ENCODE measurements around the gene ZRANB3. TPM values are rescaled to one million over a fixed set of nuclear protein-coding genes. Genes with fewer than 3 reads are reported as not detected.

Gene ZRANB3
- total and polyA plus RNA-seq, 12 donors: 0.66 to 5.7 (median 2.2) TPM

- no peak for DNase-seq
- peaks cover 0 to 99% (median 52%) of the 10 kb centered on the region in 9 donors for H3K36me3 ChIP-seq
- H3K27ac ChIP-seq: no peak overlapping the region
- H3K4me3 ChIP-seq: no peak overlapping the region
- intact Hi-C loops (cut with DNase I): loop anchor here in 1 of 10 donors (5.0 kb wide), 1 partner anchor 48 kb away; no protein-coding TSS in a partner anchor
- H3K27me3 ChIP-seq: no peaks in the 10 kb centered on the region
- ATAC-seq: no peak
- 94 to 95% methylated on average over 11 of the region's 11 CpGs for WGBS, 2 donors
- no peaks in the 10 kb centered on the region for H3K9me3 ChIP-seq
- no peaks in the 10 kb centered on the region for H3K4me1 ChIP-seq
- TF ChIP-seq, protein P1, sequence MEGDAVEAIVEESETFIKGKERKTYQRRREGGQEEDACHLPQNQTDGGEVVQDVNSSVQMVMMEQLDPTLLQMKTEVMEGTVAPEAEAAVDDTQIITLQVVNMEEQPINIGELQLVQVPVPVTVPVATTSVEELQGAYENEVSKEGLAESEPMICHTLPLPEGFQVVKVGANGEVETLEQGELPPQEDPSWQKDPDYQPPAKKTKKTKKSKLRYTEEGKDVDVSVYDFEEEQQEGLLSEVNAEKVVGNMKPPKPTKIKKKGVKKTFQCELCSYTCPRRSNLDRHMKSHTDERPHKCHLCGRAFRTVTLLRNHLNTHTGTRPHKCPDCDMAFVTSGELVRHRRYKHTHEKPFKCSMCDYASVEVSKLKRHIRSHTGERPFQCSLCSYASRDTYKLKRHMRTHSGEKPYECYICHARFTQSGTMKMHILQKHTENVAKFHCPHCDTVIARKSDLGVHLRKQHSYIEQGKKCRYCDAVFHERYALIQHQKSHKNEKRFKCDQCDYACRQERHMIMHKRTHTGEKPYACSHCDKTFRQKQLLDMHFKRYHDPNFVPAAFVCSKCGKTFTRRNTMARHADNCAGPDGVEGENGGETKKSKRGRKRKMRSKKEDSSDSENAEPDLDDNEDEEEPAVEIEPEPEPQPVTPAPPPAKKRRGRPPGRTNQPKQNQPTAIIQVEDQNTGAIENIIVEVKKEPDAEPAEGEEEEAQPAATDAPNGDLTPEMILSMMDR (IDR thresholded peaks at IDR 0.05): no peak
Measured at GRCh38 chr2:135169900-135170753, 360.9 kb downstream of the ZRANB3 start.

- TF ChIP-seq, protein P1 (IDR thresholded peaks at IDR 0.05): no peak
- H3K27ac ChIP-seq: no peak overlapping the region
- no peak overlapping the region for H3K4me3 ChIP-seq
- H3K4me1 ChIP-seq: no peaks in the 10 kb centered on the region
- WGBS, 2 donors: 87% methylated on average over 11 of the region's 11 CpGs
- H3K36me3 ChIP-seq: peaks cover 0 to 100% (median 64%) of the 10 kb centered on the region in 9 donors
- H3K9me3 ChIP-seq: no peaks in the 10 kb centered on the region
- intact Hi-C loops (cut with DNase I): no loop called here
- ATAC-seq (no peak), DNase-seq (no peak)
- H3K27me3 ChIP-seq: no peaks in the 10 kb centered on the region
Measured at GRCh38 chr2:135168204-135168856, 362.7 kb downstream of the ZRANB3 start.

GRCh38 chr2:135167273-135167672 lies 363.7 kb downstream of the ZRANB3 start:
- intact Hi-C loops (cut with DNase I): no loop called here
- DNase-seq (no peak), ATAC-seq (no peak)
- no peaks in the 10 kb centered on the region for H3K4me1 ChIP-seq
- peaks cover 0 to 100% (median 74%) of the 10 kb centered on the region in 9 donors for H3K36me3 ChIP-seq
- H3K9me3 ChIP-seq: no peaks in the 10 kb centered on the region
- no peak overlapping the region for H3K27ac ChIP-seq
- no peak overlapping the region for H3K4me3 ChIP-seq
- TF ChIP-seq, protein P1 (IDR thresholded peaks at IDR 0.05): no peak
- no peaks in the 10 kb centered on the region for H3K27me3 ChIP-seq
- 97 to 100% methylated on average over 1 of the region's 1 CpG for WGBS, 2 donors

DNA sequence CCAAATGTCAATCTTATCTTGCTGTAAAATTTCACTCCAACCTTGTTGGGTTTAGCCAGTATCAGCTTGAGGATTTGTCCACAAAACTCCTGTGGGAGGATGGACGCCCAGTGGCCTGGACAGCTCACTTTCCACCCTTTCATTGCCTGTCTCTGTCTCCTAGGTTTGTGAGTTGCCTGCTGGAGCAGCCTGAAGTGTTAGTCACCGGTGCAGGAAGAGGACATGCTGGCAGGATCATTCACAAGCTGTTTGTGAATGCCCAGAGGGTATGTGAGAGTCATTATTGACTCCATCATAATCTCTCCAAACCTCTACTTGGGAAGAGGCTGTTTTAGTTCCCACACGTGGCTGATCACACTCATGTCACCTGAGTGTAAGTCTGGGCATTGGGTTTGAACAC lies 366.6 kb downstream of the ZRANB3 start:
- Histone ChIP-seq H3K4me1 (no peaks in the 10 kb centered on the region), H3K27me3 (no peaks in the 10 kb centered on the region), H3K27ac (no peak overlapping the region), H3K36me3 (peaks cover 0 to 100% (median 64%) of the 10 kb centered on the region in 9 donors), H3K4me3 (no peak overlapping the region), H3K9me3 (no peaks in the 10 kb centered on the region)
- DNase-seq (no peak), ATAC-seq (no peak)
- 72% methylated on average over 3 of the region's 3 CpGs for WGBS, 2 donors
- TF ChIP-seq, protein P1 (IDR thresholded peaks at IDR 0.05): no peak
- intact Hi-C loops (cut with DNase I): no loop called here
